Cardiac muscle cell (in vitro differentiated cells and primary cell): ENCODE measurements around the gene ZNF790. TPM values are rescaled to one million over a fixed set of nuclear protein-coding genes. Genes with fewer than 3 reads are reported as not detected.
"Not testable (repeated sequence)": the region's sequence is repeated elsewhere in the genome, so short reads cannot be mapped to it uniquely, and the experiment has no call there.

Experiments used
- DNase-seq, 2 donors: peaks; one replicate each; pipeline versions ENCODE4 v3.0.0 to v3.0.0-alpha.2; 2010 to 2017; ENCODE audit warnings: low read depth in 1 of 2, low spot score in 1 of 2
- H3K27ac ChIP-seq: fragments of 200-600 bp; sonication (generic); 2 replicates; pipeline ENCODE4 v1.5.1; 2016
- H3K27me3 ChIP-seq: fragments of 200-600 bp; sonication (generic); 2 replicates; pipeline ENCODE4 v1.6.0; 2016; ENCODE audit warnings: control low read depth
- H3K36me3 ChIP-seq: fragments of 200-600 bp; sonication (generic); 2 replicates; pipeline ENCODE4 v1.5.1; 2016; ENCODE audit warnings: control low read depth
- H3K4me1 ChIP-seq: fragments of 200-600 bp; sonication (generic); 2 replicates; pipeline ENCODE4 v1.8.1; 2017; ENCODE audit warnings: low read depth, mild to moderate bottlenecking, mixed run types
- H3K4me3 ChIP-seq: fragments of 200-600 bp; sonication (generic); 2 replicates; pipeline ENCODE4 v1.5.1; 2016; ENCODE audit warnings: mild to moderate bottlenecking
- H3K9me3 ChIP-seq: fragments of 200-600 bp; sonication (generic); 2 replicates; pipeline ENCODE4 v1.5.1; 2017; ENCODE audit warnings: low read depth, mild to moderate bottlenecking, control low read depth
- CTCF ChIP-seq: IDR thresholded peaks from 2 replicates; pipeline ENCODE4 v1.5.1; 2012; ENCODE audit warnings: low read depth, mild to moderate bottlenecking, low read length
- polyA plus RNA-seq: library from polyadenylated mRNA; unstranded; fragments of >200 nt; fragmentation: Nextera tagmentation; extraction: Ambion mirVana; gene quantifications from 2 replicates; pipeline ENCODE4 v1.2.1, GENCODE V29; 2016
- total RNA-seq: library from RNA; depleted of rRNA; stranded (reverse); fragments of >200 nt; gene quantifications from 2 replicates; pipeline ENCODE4 v1.2.3, GENCODE V29; 2016

The ZNF790 gene
- total and polyA plus RNA-seq, 2 experiments from 2014 or later = 13.5 to 25.3 TPM

- H3K4me3 ChIP-seq = no peak overlapping the region
- peaks cover 8% of the 10 kb centered on the region for H3K9me3 ChIP-seq
Measured at GRCh38 chr19:36821758-36822157, 16.4 kb downstream of the ZNF790 start.

GRCh38 chr19:36819130-36819630 is 19.0 kb downstream of the ZNF790 start:
- TF ChIP-seq CTCF = no peak
- Histone ChIP-seq H3K4me3 (no peak overlapping the region), H3K27me3 (no peaks in the 10 kb centered on the region), H3K4me1 (no peaks in the 10 kb centered on the region), H3K27ac (no peak overlapping the region), H3K36me3 (peaks cover 44% of the 10 kb centered on the region), H3K9me3 (peaks cover 13% of the 10 kb centered on the region)
- DNase-seq = no peak

More at GRCh38 chr19:36821758-36822157, 16.4 kb downstream of the ZNF790 start:
- no peaks in the 10 kb centered on the region for H3K27me3 ChIP-seq
- H3K36me3 ChIP-seq = peaks cover 52% of the 10 kb centered on the region
- H3K4me1 ChIP-seq = no peaks in the 10 kb centered on the region
- DNase-seq = no peak
- TF ChIP-seq CTCF = no peak
- H3K27ac ChIP-seq = no peak overlapping the region

GRCh38 chr19:36807029-36807428 is 31.2 kb downstream of the ZNF790 start:
- no peak for TF ChIP-seq CTCF
- Histone ChIP-seq H3K27me3 (no peaks in the 10 kb centered on the region), H3K27ac (no peak overlapping the region), H3K4me1 (no peaks in the 10 kb centered on the region), H3K36me3 (peaks cover 3% of the 10 kb centered on the region), H3K9me3 (no peaks in the 10 kb centered on the region), H3K4me3 (no peak overlapping the region)
- DNase-seq = no peak

- Histone ChIP-seq H3K4me3 (no peak overlapping the region), H3K4me1 (no peaks in the 10 kb centered on the region), H3K9me3 (no peaks in the 10 kb centered on the region), H3K36me3 (peaks cover 3% of the 10 kb centered on the region), H3K27me3 (no peaks in the 10 kb centered on the region), H3K27ac (no peak overlapping the region)
- DNase-seq = no peak
- TF ChIP-seq CTCF = no peak
Measured at GRCh38 chr19:36805364-36805763, 32.8 kb downstream of the ZNF790 start.

GRCh38 chr19:36797786-36798108 is 40.4 kb downstream of the ZNF790 start:
- Histone ChIP-seq H3K27ac (peak overlapping the region; percentile 91), H3K27me3 (no peaks in the 10 kb centered on the region), H3K9me3 (no peaks in the 10 kb centered on the region), H3K36me3 (no peaks in the 10 kb centered on the region), H3K4me3 (peak overlapping the region; percentile 91), H3K4me1 (no peaks in the 10 kb centered on the region)
- no peak for TF ChIP-seq CTCF
- no peak for DNase-seq

- Histone ChIP-seq H3K4me3 (peak overlapping the region; percentile 91), H3K27ac (peak overlapping the region; percentile 51), H3K27me3 (no peaks in the 10 kb centered on the region), H3K4me1 (no peaks in the 10 kb centered on the region), H3K9me3 (no peaks in the 10 kb centered on the region), H3K36me3 (no peaks in the 10 kb centered on the region)
- no peak for TF ChIP-seq CTCF
- DNase-seq = no peak
Measured at GRCh38 chr19:36796714-36796992, 41.5 kb downstream of the ZNF790 start.

- H3K27me3 ChIP-seq, H3K9me3 ChIP-seq, H3K36me3 ChIP-seq, H3K4me1 ChIP-seq: not testable (repeated sequence)
- peak overlapping the region; percentile 34 for H3K4me3 ChIP-seq
- H3K27ac ChIP-seq = peak overlapping the region; percentile 68
- peak; percentile 32 to 71 for DNase-seq
Measured at GRCh38 chr19:36791420-36792141, 46.6 kb downstream of the ZNF790 start.
